Neuronal stem cell (in vitro differentiated cells): ENCODE results near the gene OR9A2.

Experiments used
- DNase-seq: peaks from one replicate; pipeline ENCODE4 v3.0.0-alpha.2; 2013; ENCODE audit warnings: low spot score
- H2AFZ ChIP-seq: one replicate; pipeline ENCODE4 v1.6.1; 2013; ENCODE audit warnings: mild to moderate bottlenecking, low read length, inconsistent platforms
- H2AK5ac ChIP-seq: 2 replicates; pipeline ENCODE4 v1.6.1; 2013; ENCODE audit warnings: low read depth, mild to moderate bottlenecking, inconsistent platforms, low read length, moderate library complexity, mixed read lengths
- H2BK120ac ChIP-seq: 2 replicates; pipeline ENCODE4 v1.6.1; 2013; ENCODE audit warnings: low read depth, mild to moderate bottlenecking, inconsistent platforms, low read length, moderate library complexity, mixed read lengths
- H2BK12ac ChIP-seq: one replicate; pipeline ENCODE4 v1.6.1; 2013; ENCODE audit warnings: low read length, inconsistent platforms
- H2BK15ac ChIP-seq: 2 replicates; pipeline ENCODE4 v1.6.1; 2013; ENCODE audit warnings: mild to moderate bottlenecking, low read length, inconsistent platforms, mixed read lengths
- H2BK5ac ChIP-seq: one replicate; pipeline ENCODE4 v1.6.1; 2013; ENCODE audit warnings: inconsistent platforms, mild to moderate bottlenecking, low read length, moderate library complexity
- H3K14ac ChIP-seq: one replicate; pipeline ENCODE4 v1.6.1; 2013; ENCODE audit warnings: low read length, inconsistent platforms
- H3K18ac ChIP-seq: 2 replicates; pipeline ENCODE4 v1.6.1; 2013; ENCODE audit warnings: low read length, inconsistent platforms
- H3K23ac ChIP-seq: 2 replicates; pipeline ENCODE4 v1.6.1; 2013; ENCODE audit warnings: low read depth, mild to moderate bottlenecking, mixed read lengths, low read length, inconsistent platforms; ENCODE audit not compliant: poor library complexity
- H3K27ac ChIP-seq: replicated peaks from 3 replicates; pipeline ENCODE4 v1.5.1; 2013; ENCODE audit warnings: low read length, inconsistent platforms
- H3K27me3 ChIP-seq, 3 experiments: 2 replicates each; pipeline ENCODE4 v1.6.1; 2013; ENCODE audit warnings: low read length in 3 of 3, mild to moderate bottlenecking in 2 of 3, inconsistent platforms in 1 of 3, low read depth in 1 of 3, mixed read lengths in 1 of 3, moderate library complexity in 1 of 3; ENCODE audit not compliant: control insufficient read depth in 3 of 3, insufficient read depth in 3 of 3
- H3K36me3 ChIP-seq, 2 donors: replicated peaks in 1 of 2; 2 replicates each; pipeline ENCODE4 v1.6.1; 2013; ENCODE audit warnings: low read length in 2 of 2; ENCODE audit not compliant: control insufficient read depth in 2 of 2, insufficient read depth in 2 of 2
- H3K4ac ChIP-seq: 2 replicates; pipeline ENCODE4 v1.6.1; 2013; ENCODE audit warnings: inconsistent platforms, mild to moderate bottlenecking, low read length, moderate library complexity
- H3K4me1 ChIP-seq, 2 donors: 1 replicate in 1 of 2; 2 replicates in 1 of 2; pipeline ENCODE4 v1.6.1; 2013; ENCODE audit warnings: low read length in 2 of 2, low read depth in 1 of 2; ENCODE audit not compliant: control insufficient read depth in 2 of 2, insufficient read depth in 1 of 2
- H3K4me2 ChIP-seq: one replicate; pipeline ENCODE4 v1.6.1; 2013; ENCODE audit warnings: mild to moderate bottlenecking, low read length, inconsistent platforms; ENCODE audit not compliant: insufficient read depth, poor library complexity, severe bottlenecking
- H3K4me3 ChIP-seq, 2 donors: 2 replicates each; pipeline ENCODE4 v1.5.1; 2013; ENCODE audit warnings: low read length in 2 of 2, mild to moderate bottlenecking in 2 of 2, inconsistent platforms in 1 of 2, moderate library complexity in 1 of 2
- H3K79me1 ChIP-seq: one replicate; pipeline ENCODE4 v1.6.1; 2013; ENCODE audit warnings: low read depth, mild to moderate bottlenecking, inconsistent platforms, low read length, moderate library complexity
- H3K9ac ChIP-seq: one replicate; pipeline ENCODE4 v1.6.1; 2013; ENCODE audit warnings: mild to moderate bottlenecking, low read depth, low read length, inconsistent platforms; ENCODE audit not compliant: poor library complexity
- H3K9me3 ChIP-seq, 2 donors: replicated peaks in 1 of 2; 2 replicates each; pipeline versions ENCODE3 to v1.6.1; 2013; ENCODE audit warnings: low read length in 2 of 2, mild to moderate bottlenecking in 2 of 2, inconsistent platforms in 1 of 2, low read depth in 1 of 2, mixed read lengths in 1 of 2, moderate library complexity in 1 of 2; ENCODE audit not compliant: control insufficient read depth in 2 of 2, insufficient read depth in 1 of 2
- H4K8ac ChIP-seq: one replicate; pipeline ENCODE4 v1.6.1; 2013; ENCODE audit warnings: low read depth, mild to moderate bottlenecking, inconsistent platforms, low read length, moderate library complexity
- H4K91ac ChIP-seq: one replicate; pipeline ENCODE4 v1.6.1; 2013; ENCODE audit warnings: low read length, low read depth, mild to moderate bottlenecking, inconsistent platforms; ENCODE audit not compliant: poor library complexity
- whole genome bisulfite sequencing, 2 donors: extraction: QIAGEN DNeasy Blood & Tissue Kit; methylation state at CpG; one replicate each; pipeline ENCODE4 v1.1.7; 2013; ENCODE audit warnings: missing lambda C conversion rate in 2 of 2, mixed read lengths in 1 of 2; ENCODE audit not compliant: insufficient read length in 2 of 2, insufficient replicate concordance in 1 of 2; ENCODE audit errors: extremely low coverage in 2 of 2; 5-methylcytosine and 5-hydroxymethylcytosine counted together

Gene OR9A2

GRCh38 chr7:143013473-143013872 lies 13.5 kb downstream of the OR9A2 start:
- Histone ChIP-seq H3K36me3 (no peaks in the 10 kb centered on the region), H3K27ac (no peak overlapping the region), H3K23ac (no peak overlapping the region), H3K4me2 (no peak overlapping the region), H4K8ac (no peak overlapping the region), H2BK12ac (no peak overlapping the region), H3K4ac (no peak overlapping the region), H3K18ac (no peak overlapping the region), H2BK15ac (no peak overlapping the region), H2BK120ac (no peak overlapping the region), H3K4me1 (peaks cover 0 to 1% of the 10 kb centered on the region in 2 donors), H3K9ac (no peak overlapping the region), H2BK5ac (no peak overlapping the region), H3K9me3 (no peaks in the 10 kb centered on the region), H2AFZ (no peak overlapping the region), H3K14ac (no peak overlapping the region), H3K79me1 (no peaks in the 10 kb centered on the region), H2AK5ac (no peak overlapping the region), H3K4me3 (no peak overlapping the region), H4K91ac (no peak overlapping the region), H3K27me3 (no peaks in the 10 kb centered on the region)
- DNase-seq, result no peak
- no CpG with 5 or more reads among the region's 1 CpG for WGBS, 2 donors

GRCh38 chr7:143012409-143012808 lies 14.5 kb downstream of the OR9A2 start:
- Histone ChIP-seq H3K23ac (no peak overlapping the region), H3K36me3 (no peaks in the 10 kb centered on the region), H3K4me1 (peaks cover 0 to 1% of the 10 kb centered on the region in 2 donors), H2BK120ac (no peak overlapping the region), H3K4ac (peak overlapping the region; percentile 17), H4K91ac (no peak overlapping the region), H3K27me3 (no peaks in the 10 kb centered on the region), H3K4me3 (no peak overlapping the region), H3K9ac (no peak overlapping the region), H2AK5ac (no peak overlapping the region), H2BK15ac (no peak overlapping the region), H4K8ac (no peak overlapping the region), H3K4me2 (no peak overlapping the region), H3K9me3 (no peaks in the 10 kb centered on the region), H3K18ac (peak overlapping the region; percentile 2), H3K14ac (peak overlapping the region; percentile 49), H2BK12ac (no peak overlapping the region), H3K27ac (no peak overlapping the region), H2AFZ (no peak overlapping the region), H2BK5ac (no peak overlapping the region), H3K79me1 (no peaks in the 10 kb centered on the region)
- DNase-seq, result no peak
- WGBS, 2 donors, result 100% methylated on average over 1 to 2 of the region's 4 CpGs

GRCh38 chr7:143012001-143012400 lies 14.9 kb downstream of the OR9A2 start:
- no peak overlapping the region for H2BK120ac ChIP-seq
- no peak overlapping the region for H3K4me3 ChIP-seq
- H3K9ac ChIP-seq, result no peak overlapping the region
- H3K9me3 ChIP-seq, result no peaks in the 10 kb centered on the region
- no peak overlapping the region for H3K4me2 ChIP-seq
- no peak overlapping the region for H2BK5ac ChIP-seq
- H3K4me1 ChIP-seq, result peaks cover 0 to 1% of the 10 kb centered on the region in 2 donors
- H3K23ac ChIP-seq, result no peak overlapping the region
- no peak overlapping the region for H2AK5ac ChIP-seq
- no peaks in the 10 kb centered on the region for H3K27me3 ChIP-seq
- H3K27ac ChIP-seq, result no peak overlapping the region
- H2BK15ac ChIP-seq, result no peak overlapping the region
- no peaks in the 10 kb centered on the region for H3K79me1 ChIP-seq
- H3K18ac ChIP-seq, result no peak overlapping the region
- no peak overlapping the region for H3K4ac ChIP-seq
- H2BK12ac ChIP-seq, result no peak overlapping the region
- H4K8ac ChIP-seq, result no peak overlapping the region
- no CpG with 5 or more reads among the region's 7 CpGs for WGBS, 2 donors
- H3K14ac ChIP-seq, result no peak overlapping the region
- no peak overlapping the region for H2AFZ ChIP-seq
- no peak overlapping the region for H4K91ac ChIP-seq
- H3K36me3 ChIP-seq, result no peaks in the 10 kb centered on the region
- no peak for DNase-seq

GRCh38 chr7:143008007-143008901 lies 18.7 kb downstream of the OR9A2 start:
- peak; percentile 79 for DNase-seq
- no peak overlapping the region for H2BK5ac ChIP-seq
- no peak overlapping the region for H2AK5ac ChIP-seq
- no peak overlapping the region for H3K23ac ChIP-seq
- no peak overlapping the region for H2BK120ac ChIP-seq
- no peak overlapping the region for H3K18ac ChIP-seq
- no peak overlapping the region for H4K8ac ChIP-seq
- WGBS, 2 donors, result no CpG with 5 or more reads among the region's 24 CpGs
- no peaks in the 10 kb centered on the region for H3K27me3 ChIP-seq
- H3K36me3 ChIP-seq, result no peaks in the 10 kb centered on the region
- no peak overlapping the region for H3K4me3 ChIP-seq
- H4K91ac ChIP-seq, result no peak overlapping the region
- no peak overlapping the region for H3K14ac ChIP-seq
- no peak overlapping the region for H2AFZ ChIP-seq
- peaks cover 0 to 1% of the 10 kb centered on the region in 2 donors for H3K4me1 ChIP-seq
- H3K79me1 ChIP-seq, result no peaks in the 10 kb centered on the region
- no peak overlapping the region for H3K4me2 ChIP-seq
- H3K9ac ChIP-seq, result no peak overlapping the region
- no peak overlapping the region for H2BK12ac ChIP-seq
- no peaks in the 10 kb centered on the region for H3K9me3 ChIP-seq
- H2BK15ac ChIP-seq, result no peak overlapping the region
- no peak overlapping the region for H3K4ac ChIP-seq
- no peak overlapping the region for H3K27ac ChIP-seq
